Measurements from ENCODE around the gene SLC6A13.

- TF ChIP-seq CTCF (IDR thresholded peaks at IDR 0.05; ENCODE audit: low read depth, low read length, missing input control) (no peak), MAX (IDR thresholded peaks at IDR 0.05) (no peak), YY1 (IDR thresholded peaks at IDR 0.05) (no peak), JUND (IDR thresholded peaks at IDR 0.05) (no peak), REST (IDR thresholded peaks at IDR 0.05) (no peak), ZBTB33 (IDR thresholded peaks at IDR 0.05) (no peak), TAF1 (conservative IDR thresholded peaks at IDR 0.05) (no peak), HNF4G (IDR thresholded peaks at IDR 0.05) (no peak), GABPA (IDR thresholded peaks at IDR 0.05 in 1 of 2, conservative IDR thresholded peaks at IDR 0.05 in 1 of 2) (no peak)
Measured at GRCh38 chr12:193261-193660, 69.4 kb downstream of the SLC6A13 start.

Data from liver (tissue), 3 donors.